ENCODE data around the gene CFAP77. TPM values are rescaled to one million over a fixed set of nuclear protein-coding genes. Genes with fewer than 3 reads are reported as not detected.

Gene CFAP77
- total RNA-seq, 4 donors from 2014 or later, result not detected

DNA sequence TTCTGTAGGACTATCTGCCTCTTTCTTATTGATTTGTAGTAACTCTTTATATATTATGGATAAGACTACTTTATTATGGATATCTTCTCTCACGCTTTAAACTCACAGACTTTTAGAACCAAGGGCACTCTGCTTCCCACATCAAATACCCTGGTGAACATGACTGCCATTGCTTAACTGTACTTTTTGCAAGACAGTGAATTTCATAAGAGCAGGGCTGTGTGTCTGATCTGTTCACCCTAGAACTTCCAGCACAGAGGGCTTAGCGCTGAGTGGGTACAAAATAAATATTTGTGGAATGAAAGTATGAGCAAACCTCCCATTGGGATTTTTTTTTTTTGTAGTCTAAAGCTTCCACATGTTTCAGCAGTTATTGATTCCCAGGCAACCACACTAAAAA is 84.8 kb downstream of the CFAP77 start:
- WGBS, result 80% methylated on average over 2 of the region's 2 CpGs
- no peak for DNase-seq (ENCODE audit: extremely low spot score)
- TF ChIP-seq EP300 (IDR thresholded peaks at IDR 0.05) (no peak), POLR2AphosphoS5 (IDR thresholded peaks at IDR 0.05) (no peak), POLR2A (IDR thresholded peaks at IDR 0.05; ENCODE audit: low read depth) (no peak)
- TF ChIP-seq, protein P1, sequence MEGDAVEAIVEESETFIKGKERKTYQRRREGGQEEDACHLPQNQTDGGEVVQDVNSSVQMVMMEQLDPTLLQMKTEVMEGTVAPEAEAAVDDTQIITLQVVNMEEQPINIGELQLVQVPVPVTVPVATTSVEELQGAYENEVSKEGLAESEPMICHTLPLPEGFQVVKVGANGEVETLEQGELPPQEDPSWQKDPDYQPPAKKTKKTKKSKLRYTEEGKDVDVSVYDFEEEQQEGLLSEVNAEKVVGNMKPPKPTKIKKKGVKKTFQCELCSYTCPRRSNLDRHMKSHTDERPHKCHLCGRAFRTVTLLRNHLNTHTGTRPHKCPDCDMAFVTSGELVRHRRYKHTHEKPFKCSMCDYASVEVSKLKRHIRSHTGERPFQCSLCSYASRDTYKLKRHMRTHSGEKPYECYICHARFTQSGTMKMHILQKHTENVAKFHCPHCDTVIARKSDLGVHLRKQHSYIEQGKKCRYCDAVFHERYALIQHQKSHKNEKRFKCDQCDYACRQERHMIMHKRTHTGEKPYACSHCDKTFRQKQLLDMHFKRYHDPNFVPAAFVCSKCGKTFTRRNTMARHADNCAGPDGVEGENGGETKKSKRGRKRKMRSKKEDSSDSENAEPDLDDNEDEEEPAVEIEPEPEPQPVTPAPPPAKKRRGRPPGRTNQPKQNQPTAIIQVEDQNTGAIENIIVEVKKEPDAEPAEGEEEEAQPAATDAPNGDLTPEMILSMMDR (IDR thresholded peaks at IDR 0.05), result no peak
- no peak overlapping the region for H3K4me3 ChIP-seq
- peaks cover 0 to 14% (median 8%) of the 10 kb centered on the region in 4 donors for H3K9me3 ChIP-seq
- intact Hi-C loops (cut with DNase I), result no loop called here
- no peak overlapping the region for H3K27ac ChIP-seq (replicated peaks in 1 of 4)
- H3K27me3 ChIP-seq, result peaks cover 0 to 65% (median 3%) of the 10 kb centered on the region in 4 donors
- no peaks in the 10 kb centered on the region for H3K36me3 ChIP-seq
- H3K4me1 ChIP-seq, result no peaks in the 10 kb centered on the region

DNA sequence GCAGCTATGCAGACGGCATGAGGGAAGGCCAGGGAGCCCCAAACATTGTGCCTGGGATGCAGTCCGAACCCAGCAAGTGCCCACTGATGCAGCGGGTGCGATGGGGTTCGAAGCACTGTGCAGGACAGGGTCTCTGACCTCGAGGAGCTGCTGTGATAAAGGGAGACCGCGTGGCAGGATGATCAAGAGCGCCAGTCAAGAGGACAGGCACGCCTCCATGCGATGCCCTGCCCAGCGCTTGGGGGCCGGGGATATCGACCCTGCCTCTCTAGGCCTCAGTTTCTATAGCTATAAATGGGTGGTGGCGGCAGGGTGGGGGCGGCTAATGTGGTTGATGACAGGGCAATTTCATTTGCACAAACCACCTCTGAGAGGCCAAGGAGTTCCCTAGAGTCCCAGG is 87.7 kb downstream of the CFAP77 start:
- Histone ChIP-seq H3K27ac (replicated peaks in 1 of 4) (no peak overlapping the region), H3K36me3 (no peaks in the 10 kb centered on the region), H3K9me3 (peaks cover 0 to 14% (median 8%) of the 10 kb centered on the region in 4 donors), H3K27me3 (peaks cover 0 to 70% (median 0%) of the 10 kb centered on the region in 4 donors), H3K4me1 (no peaks in the 10 kb centered on the region), H3K4me3 (no peak overlapping the region)
- intact Hi-C loops (cut with DNase I), result no loop called here
- 100% methylated on average over 3 of the region's 16 CpGs for WGBS
- no peak for DNase-seq (ENCODE audit: extremely low spot score)
- TF ChIP-seq POLR2A (IDR thresholded peaks at IDR 0.05; ENCODE audit: low read depth), result no peak
- TF ChIP-seq, protein P1 (IDR thresholded peaks at IDR 0.05), result no peak

DNA sequence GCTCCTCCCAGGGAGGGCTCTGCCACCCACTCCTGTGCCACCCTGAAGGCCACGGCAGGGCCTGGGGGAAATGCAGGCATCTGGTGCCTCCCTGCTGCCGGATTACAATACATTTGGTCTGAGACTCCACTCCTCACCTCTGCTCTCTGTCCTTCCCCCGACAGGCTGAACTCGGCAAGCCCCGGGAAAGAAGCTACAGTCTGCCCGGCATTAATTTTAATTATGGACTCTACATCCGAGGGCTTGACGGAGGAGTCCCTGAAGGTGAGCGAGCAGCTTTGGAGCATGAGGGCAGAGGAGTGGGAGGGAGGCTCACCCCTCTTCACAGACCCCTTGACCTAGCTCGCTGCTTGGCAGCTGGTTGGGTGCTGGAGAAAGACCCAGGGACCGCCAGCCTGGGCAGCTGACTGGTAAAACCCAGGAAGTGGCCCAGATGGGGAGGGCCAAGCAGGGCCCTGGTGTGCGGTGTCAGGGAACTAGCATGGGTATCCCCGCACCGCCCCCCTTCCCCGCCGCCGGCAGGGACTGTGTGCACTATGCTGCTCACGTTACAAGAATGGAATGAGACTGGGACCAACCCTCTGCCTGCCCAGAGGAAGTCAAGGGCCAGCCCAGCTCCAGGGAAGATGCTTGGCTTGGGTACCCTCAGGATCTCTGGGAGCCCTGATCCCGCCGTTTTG is 88.7 kb downstream of the CFAP77 start:
- WGBS, result 35% methylated on average over 13 of the region's 20 CpGs
- Histone ChIP-seq H3K27ac (replicated peaks in 1 of 4) (no peak overlapping the region), H3K9me3 (peaks cover 0 to 14% (median 6%) of the 10 kb centered on the region in 4 donors), H3K27me3 (peaks cover 0 to 73% (median 0%) of the 10 kb centered on the region in 4 donors), H3K36me3 (no peaks in the 10 kb centered on the region), H3K4me3 (no peak overlapping the region), H3K4me1 (no peaks in the 10 kb centered on the region)
- no peak for DNase-seq (ENCODE audit: extremely low spot score)
- no peak for TF ChIP-seq POLR2A (IDR thresholded peaks at IDR 0.05; ENCODE audit: low read depth)
- TF ChIP-seq, protein P1 (IDR thresholded peaks at IDR 0.05), result no peak
- TF ChIP-seq POLR2AphosphoS5 (IDR thresholded peaks at IDR 0.05), result no peak
- no peak for TF ChIP-seq EP300 (IDR thresholded peaks at IDR 0.05)
- intact Hi-C loops (cut with DNase I), result no loop called here

DNA sequence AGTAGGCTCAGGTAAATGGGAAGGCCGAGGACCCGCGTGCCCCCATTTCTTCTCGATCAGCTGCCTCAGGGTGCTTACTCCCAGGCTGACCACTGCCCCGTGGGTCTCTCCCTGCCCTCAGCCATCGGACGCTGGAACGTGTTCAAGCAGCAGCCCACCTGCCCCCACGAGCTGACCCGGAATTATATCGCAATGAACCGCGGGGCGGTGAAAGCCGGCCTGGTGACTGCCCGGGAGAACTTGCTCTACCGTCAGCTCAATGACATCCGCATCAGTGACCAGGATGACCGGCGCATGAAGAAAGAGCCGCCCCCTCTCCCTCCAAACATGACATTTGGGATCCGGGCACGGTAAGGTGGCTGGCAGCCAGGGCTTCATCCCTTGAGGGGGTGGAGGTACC is 89.2 kb downstream of the CFAP77 start:
- Histone ChIP-seq H3K4me3 (no peak overlapping the region), H3K4me1 (no peaks in the 10 kb centered on the region), H3K36me3 (no peaks in the 10 kb centered on the region), H3K27me3 (peaks cover 0 to 75% (median 0%) of the 10 kb centered on the region in 4 donors), H3K27ac (replicated peaks in 1 of 4) (no peak overlapping the region), H3K9me3 (peaks cover 0 to 11% (median 6%) of the 10 kb centered on the region in 4 donors)
- TF ChIP-seq POLR2A (IDR thresholded peaks at IDR 0.05; ENCODE audit: low read depth) (no peak), POLR2AphosphoS5 (IDR thresholded peaks at IDR 0.05) (no peak), EP300 (IDR thresholded peaks at IDR 0.05) (no peak)
- TF ChIP-seq, protein P1 (IDR thresholded peaks at IDR 0.05), result no peak
- DNase-seq (ENCODE audit: extremely low spot score), result no peak
- intact Hi-C loops (cut with DNase I), result no loop called here
- WGBS, result 84% methylated on average over 21 of the region's 23 CpGs

DNA sequence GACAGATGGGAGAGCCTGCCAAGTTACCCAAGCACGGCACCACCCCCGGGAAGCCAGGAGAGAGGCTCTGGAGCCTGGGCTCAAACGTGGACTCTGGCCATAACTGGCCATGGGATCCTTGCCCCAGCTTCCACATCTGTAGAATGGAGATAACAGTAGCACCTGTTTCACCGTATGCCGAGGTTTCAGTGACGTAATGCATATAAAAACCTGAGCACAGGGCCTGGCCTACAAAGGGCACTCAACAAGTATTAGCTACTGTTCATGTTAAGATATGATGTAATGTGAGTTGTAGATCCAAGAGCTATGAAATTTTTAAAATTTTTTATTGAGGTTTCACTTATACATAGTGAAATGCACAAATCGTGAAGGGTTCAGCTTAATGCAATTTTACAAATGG is 90.2 kb downstream of the CFAP77 start:
- H3K4me1 ChIP-seq, result no peaks in the 10 kb centered on the region
- peaks cover 0 to 80% (median 0%) of the 10 kb centered on the region in 4 donors for H3K27me3 ChIP-seq
- intact Hi-C loops (cut with DNase I), result no loop called here
- H3K9me3 ChIP-seq, result peaks cover 0 to 7% (median 0%) of the 10 kb centered on the region in 4 donors
- no peaks in the 10 kb centered on the region for H3K36me3 ChIP-seq
- no peak overlapping the region for H3K27ac ChIP-seq (replicated peaks in 1 of 4)
- WGBS, result 76% methylated on average over 7 of the region's 7 CpGs
- TF ChIP-seq EP300 (IDR thresholded peaks at IDR 0.05) (no peak), POLR2A (IDR thresholded peaks at IDR 0.05; ENCODE audit: low read depth) (no peak), POLR2AphosphoS5 (IDR thresholded peaks at IDR 0.05) (no peak)
- TF ChIP-seq, protein P1 (IDR thresholded peaks at IDR 0.05), result no peak
- H3K4me3 ChIP-seq, result no peak overlapping the region
- no peak for DNase-seq (ENCODE audit: extremely low spot score)
